ENCODE results near the gene NIN.
"Not testable (repeated sequence)": the region's sequence is repeated elsewhere in the genome, so short reads cannot be mapped to it uniquely, and the experiment has no call there.

NIN gene

GRCh38 chr14:50815058-50815457 is 15.9 kb downstream of the NIN start:
- DNase-seq = not testable (repeated sequence)

DNA sequence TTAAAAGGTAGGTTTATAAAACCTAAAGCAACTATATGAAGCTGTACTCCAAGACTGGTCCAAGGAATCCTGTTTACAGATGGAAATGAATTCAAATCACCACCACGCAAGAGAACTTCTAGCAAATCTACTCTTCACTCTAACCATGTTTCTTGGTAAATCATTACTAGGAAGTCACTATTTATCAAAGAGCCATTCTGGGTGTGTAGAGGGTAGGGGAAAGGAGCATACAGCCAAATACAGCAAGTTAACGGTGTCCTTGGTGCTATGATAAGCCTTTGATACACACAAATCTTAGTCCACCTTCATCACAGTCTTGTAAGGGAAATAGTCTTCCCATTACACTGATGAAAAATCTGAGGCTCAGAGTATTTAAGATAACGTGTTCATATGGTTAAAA is 16.8 kb downstream of the NIN start:
- no peak for DNase-seq

DNA sequence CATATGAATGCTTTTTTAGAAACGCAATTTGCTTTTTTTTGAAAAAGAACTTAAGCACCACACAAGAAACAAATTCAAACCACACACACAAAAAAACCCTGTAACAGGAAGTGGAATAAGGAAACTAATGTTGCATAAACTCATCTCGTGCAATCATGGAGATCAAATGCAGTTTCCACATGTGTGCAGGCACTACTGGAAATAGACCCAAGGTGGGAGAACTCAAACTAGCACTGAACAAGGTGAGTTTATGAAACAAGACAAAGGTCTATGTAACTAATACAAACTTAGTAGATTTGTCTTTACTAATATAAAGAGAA is 17.5 kb downstream of the NIN start:
- peak; percentile 20 for DNase-seq

DNA sequence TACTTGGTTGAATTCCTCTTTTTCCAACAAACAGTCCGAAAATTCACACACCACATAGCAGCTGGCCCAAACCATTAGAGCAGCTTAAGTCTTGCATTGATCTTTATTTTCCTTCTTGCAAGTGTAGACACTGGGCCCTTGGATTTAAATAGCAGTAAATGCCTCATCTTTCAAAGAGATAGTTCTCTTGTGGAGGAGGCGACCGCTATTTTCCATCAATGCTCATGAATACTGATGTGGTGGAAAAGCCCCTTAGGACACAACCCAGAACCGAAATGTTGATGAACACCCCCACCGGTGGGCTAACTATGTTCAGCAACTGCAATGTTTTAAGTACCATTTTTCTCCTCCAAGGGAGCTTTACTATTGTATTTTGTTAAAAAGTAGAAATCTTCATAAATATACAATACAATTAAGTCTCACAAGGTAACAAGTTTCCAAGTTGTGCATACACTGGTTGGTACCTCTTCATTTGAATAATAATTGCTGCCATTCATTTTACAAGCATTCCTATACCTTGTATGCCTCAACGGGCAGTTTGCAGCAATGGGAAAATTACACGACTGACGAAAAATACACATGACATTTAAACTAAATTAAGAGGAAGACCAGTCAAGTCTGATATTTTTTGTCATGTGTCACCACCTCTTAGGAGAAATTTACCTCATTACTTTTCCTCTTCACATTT is 18.0 kb downstream of the NIN start:
- no peak for DNase-seq

- DNase-seq = no peak
These were observed 18.8 kb downstream of the NIN start for GRCh38 chr14:50812180-50812579.

DNA sequence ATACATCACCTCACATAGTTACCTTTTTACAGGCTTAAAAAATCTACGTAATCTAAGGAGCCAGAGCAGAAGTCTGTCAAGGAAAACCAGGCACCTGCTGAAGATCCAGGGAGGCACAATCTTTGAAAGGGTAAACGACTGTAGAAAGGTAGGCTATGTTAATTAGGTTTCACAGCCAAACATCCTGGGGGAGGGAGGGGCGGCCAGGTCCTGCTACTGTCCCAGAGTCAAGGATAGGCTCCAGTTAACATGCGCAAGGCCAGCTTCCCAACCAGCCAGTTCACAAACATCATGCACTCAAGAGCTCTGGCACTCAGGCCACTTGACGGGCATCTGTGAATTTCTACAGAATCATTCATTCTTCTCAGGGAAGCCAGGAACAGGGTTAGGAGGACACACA is 22.9 kb downstream of the NIN start:
- no peak for DNase-seq

DNA sequence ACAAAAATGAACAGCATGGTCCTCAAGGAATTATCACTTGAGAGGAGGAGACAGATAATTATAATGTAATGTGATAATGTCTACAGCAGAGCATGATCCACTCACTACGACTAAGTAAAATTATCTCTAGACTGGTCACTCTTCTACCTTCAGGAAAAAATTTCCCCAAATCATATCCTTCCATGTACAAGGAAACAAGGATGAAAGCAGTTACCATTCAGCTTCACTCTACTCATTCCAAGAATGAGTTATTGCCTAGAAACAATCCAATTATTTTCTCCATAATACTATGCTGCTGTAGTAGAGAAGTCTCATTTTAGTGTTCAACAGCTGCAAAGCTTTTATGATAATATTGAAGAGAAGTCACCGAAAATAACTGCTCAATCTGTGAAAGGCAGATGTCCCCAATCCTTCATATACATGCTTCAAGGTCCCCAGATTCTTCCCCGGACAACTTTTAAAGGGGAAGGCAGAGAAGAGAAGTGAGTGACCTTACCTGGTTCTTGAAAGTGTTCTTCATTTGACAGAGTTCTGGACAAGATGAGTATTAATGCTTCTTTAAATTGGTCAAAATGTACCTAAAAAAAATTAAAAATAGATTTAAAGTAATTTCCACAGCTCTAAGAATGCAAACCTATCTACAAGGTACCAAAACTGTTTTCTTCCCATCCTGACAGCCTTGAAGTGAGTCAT is 24.6 kb downstream of the NIN start:
- DNase-seq = no peak

DNA sequence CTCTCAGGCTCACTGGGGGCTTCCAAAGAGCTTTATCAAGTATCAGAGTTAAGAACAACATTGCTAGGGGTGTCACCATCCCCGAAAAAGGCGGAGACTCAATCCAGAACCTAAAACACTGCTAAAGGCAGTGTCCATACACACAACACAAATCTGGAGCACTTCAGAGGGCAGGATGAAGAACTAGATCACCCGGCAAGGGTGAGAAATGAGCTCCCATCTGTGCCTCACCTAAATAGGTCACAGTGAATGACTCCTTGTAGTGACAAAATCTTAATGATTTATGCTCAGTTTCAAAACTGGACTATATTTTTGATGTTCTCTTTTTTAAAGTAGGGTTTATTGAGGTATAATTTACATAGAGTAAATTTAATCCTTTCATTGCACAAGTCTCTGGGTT is 25.6 kb downstream of the NIN start:
- DNase-seq = no peak

- no peak for DNase-seq
These were observed 26.7 kb downstream of the NIN start for GRCh38 chr14:50804181-50804721.

GRCh38 chr14:50801706-50802105 is 29.3 kb downstream of the NIN start:
- no peak for DNase-seq

DNA sequence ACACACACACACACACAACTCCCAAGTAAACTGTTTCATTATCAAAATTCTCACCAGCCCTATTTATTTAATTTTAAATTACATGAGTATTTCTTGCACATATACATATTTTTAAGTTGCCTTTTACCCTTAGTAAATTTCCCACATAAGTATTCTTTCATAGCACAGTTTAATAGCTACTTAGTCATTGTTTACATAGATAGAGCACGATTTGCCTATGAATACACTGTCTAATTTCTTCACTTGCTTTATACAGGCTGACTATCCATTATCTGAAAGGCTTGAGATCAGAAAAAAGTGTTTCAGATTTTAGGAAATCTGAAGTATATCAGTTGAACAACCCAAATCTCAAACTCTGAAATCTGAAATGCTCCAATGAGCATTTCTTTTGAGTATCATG is 30.9 kb downstream of the NIN start:
- DNase-seq = no peak

DNA sequence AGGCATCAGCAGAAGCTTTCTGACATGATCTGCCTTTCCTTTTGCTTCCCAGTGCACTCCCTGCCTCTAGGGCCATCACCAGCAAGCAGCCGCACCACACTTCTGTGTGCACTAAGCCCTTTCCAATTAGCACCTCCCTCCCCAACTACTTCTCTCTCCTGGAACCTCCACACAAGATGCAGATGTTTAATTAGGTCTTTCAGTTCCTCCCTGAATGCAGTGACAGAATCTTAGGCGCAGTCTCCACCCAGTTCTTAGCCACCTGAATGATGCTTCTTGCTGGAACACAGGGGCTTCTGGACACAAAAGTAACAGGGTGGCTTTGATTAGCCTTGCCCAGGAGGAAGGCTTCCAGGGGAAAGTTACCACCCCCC is 32.9 kb downstream of the NIN start:
- no peak for DNase-seq

- DNase-seq = no peak
These were observed 33.5 kb downstream of the NIN start for GRCh38 chr14:50797250-50798047.

GRCh38 chr14:50796390-50796789 is 34.6 kb downstream of the NIN start:
- no peak for DNase-seq

DNA sequence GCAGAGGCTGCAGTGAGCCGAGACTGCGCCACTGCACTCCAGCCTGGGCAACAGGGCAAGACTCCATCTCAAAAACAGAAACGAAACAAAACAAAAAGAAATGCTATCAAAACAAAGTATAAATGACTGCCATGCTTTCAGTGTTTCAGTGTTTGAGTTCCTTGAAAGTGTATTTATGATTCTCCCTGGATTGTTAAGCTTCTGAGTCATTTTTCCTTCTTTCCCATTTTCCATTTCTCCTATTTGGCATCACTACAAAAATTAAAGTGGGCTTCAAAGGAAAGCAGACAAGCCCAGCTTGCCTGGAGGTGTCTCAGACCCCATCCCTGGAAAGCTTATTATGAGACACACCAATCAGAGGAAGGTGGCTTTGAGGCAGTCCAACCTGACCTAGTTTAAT is 35.1 kb downstream of the NIN start:
- DNase-seq = no peak

GRCh38 chr14:50795142-50795541 is 35.8 kb downstream of the NIN start:
- DNase-seq = no peak

DNA sequence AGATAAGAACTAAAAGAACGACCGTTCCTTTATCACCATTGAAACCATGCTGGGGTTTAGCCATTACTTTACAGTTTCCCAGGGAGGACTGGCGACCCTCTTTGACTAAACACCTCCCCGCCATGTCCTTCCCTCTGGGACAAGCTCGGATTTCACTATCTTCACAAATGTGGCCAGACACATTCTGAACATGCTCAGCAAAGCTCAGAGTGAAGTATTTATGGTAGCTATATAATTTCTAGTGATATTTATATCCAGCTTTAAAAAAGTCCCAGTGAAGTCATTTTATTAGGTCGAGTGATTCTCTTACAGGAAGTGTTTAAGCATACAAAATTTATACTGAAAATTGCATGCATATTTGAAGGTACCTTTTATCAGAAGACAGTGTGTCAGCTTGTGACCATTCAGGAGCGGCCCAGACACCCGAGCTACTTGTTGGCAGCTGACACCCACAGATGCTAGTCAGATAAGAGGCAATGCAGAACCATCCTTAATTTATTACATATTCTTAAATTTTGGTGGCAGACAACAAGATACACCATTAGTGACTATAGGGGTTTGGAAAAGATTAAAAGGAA is 36.8 kb downstream of the NIN start:
- DNase-seq = no peak

DNA sequence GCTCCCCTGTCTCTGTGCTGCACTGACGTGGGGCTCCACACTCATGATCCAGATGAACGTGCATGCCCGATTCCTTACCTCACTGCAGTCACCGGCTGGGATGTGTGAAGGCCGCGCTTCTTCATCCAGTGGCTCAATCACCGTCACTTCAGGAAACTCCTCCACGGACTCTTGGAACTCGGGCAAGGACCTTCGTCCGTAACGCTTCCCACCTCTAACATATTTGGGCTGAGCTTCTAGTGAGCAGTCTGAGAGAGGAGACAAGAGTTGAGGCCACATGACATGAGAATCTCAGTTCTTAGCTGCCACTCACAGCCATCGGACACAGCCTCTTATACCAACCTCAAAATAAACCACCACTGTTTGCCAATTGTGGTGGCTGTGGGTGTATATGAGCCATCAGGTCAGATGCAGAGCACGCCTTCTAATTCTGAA is 38.3 kb downstream of the NIN start:
- no peak for DNase-seq

- no peak for DNase-seq
These were observed 38.9 kb downstream of the NIN start for GRCh38 chr14:50792051-50792477.

- no peak for DNase-seq
These were observed 39.8 kb downstream of the NIN start for GRCh38 chr14:50791201-50791600.

DNA sequence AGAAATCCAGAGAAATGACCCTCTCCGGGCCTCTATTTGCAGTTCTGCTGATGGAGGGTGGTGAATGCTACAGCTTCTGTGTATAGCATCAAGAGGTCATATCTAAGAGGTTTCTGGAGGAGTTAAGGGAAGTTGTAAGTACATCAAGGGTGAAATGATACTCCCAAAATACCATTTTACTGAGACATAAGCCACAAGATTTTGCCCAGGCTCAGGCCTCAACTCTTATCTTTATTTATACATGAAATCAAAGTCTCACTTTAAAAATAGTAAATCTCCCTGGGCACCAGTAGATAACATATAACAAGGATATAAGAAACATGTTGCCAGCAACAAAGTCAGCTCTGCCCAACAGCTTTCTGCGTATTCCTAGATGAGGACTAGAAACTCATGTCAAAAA is 40.4 kb downstream of the NIN start:
- no peak for DNase-seq

- DNase-seq = no peak
These were observed 44.1 kb downstream of the NIN start for GRCh38 chr14:50786751-50787464.

All from GDM1 (cell line).